Skin epidermis (tissue), 12 donors: ENCODE measurements around the gene MYOM1.

Experiments
- H3K27ac ChIP-seq, 21 experiments: fragments of 200-600 bp; sonication (generic) in 11 of 21; one replicate each; pipeline ENCODE4 v1.5.0; 2020; ENCODE audit warnings: mild to moderate bottlenecking in 3 of 21, inconsistent platforms in 2 of 21, moderate library complexity in 2 of 21
- H3K4me3 ChIP-seq, 7 experiments: fragments of 200-600 bp; sonication (generic) in 2 of 7; one replicate each; pipeline ENCODE4 v1.5.0; 2020; ENCODE audit warnings: inconsistent platforms in 2 of 7, mild to moderate bottlenecking in 2 of 7, moderate library complexity in 1 of 7

Gene MYOM1

GRCh38 chr18:3251249-3251962 lies 31.6 kb upstream of the MYOM1 start:
- peak overlapping the region in 5 of 21 experiments; percentile 33 to 58 (median 52) for H3K27ac ChIP-seq
- H3K4me3 ChIP-seq = no peak overlapping the region

- H3K4me3 ChIP-seq = peak overlapping the region in 2 of 7 experiments; percentile 94 to 99
- H3K27ac ChIP-seq = peak overlapping the region in 12 of 21 experiments; percentile 5 to 100 (median 56)
Measured at GRCh38 chr18:3250237-3251107, 30.7 kb upstream of the MYOM1 start.

DNA sequence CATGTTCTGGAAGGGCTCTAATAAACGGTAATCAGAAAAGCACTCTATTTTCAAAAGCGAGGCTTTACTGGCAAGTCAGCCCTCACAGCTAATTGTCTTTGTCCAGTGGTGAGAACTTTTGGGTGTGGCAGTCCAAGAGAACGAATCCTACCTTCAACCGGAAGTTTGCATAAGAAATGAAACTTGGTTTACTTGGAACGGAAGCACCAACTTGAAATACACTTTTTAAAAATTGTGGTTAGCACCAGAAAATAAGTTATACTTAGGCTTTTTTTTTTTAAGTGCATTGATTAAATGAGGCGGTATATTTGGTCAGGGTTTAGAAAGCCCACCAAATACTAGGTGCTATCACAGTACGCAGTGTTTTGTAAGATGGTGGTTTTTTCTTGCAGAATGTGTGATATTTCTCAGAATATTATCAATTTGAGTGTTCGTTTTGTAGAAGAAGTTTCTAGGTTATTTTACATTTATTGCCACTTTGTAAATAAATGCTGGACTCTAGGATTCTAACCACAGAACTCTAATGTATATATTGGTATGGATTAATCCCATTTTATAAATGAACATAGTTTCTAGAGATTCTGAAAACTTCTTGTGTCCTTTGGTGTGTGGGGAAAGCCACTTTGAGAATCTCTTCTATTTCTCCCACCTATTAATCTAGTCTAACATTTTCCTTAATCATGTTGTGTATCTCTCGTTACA lies 29.0 kb upstream of the MYOM1 start:
- Histone ChIP-seq H3K27ac (peak overlapping the region in 20 of 21 experiments; percentile 93 to 100 (median 98)), H3K4me3 (peak overlapping the region; percentile 64 to 99 (median 90))

DNA sequence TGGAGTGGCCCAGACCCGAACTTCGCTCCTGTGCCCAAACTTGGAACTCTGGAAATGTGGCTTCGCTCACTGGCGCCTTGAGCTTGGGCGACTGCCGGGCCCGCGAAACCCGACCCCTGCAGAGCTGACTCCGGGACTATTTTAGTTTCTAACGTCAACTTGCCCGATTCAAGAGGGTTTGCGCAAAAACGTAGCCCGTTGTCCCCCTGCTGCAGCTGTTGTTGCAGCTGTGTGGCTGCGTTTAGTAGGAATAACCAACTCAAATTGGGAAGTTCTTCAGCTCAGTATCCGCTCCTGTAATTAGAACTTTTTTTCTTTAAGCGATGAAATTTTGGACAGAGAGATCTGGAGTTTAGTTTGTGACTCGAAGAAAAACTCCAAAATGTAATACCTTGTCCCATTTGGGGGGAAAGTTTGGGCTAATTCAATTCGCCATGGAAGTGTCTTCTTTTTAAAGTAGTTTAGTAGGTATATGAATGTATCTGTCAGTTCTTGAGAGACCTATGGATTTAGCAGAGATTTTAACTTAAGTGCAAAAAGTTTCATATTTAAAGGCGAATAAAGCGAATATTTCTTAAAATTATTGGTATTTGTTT lies 28.4 kb upstream of the MYOM1 start:
- Histone ChIP-seq H3K27ac (peak overlapping the region; percentile 93 to 100 (median 98)), H3K4me3 (peak overlapping the region; percentile 64 to 99 (median 90))

DNA sequence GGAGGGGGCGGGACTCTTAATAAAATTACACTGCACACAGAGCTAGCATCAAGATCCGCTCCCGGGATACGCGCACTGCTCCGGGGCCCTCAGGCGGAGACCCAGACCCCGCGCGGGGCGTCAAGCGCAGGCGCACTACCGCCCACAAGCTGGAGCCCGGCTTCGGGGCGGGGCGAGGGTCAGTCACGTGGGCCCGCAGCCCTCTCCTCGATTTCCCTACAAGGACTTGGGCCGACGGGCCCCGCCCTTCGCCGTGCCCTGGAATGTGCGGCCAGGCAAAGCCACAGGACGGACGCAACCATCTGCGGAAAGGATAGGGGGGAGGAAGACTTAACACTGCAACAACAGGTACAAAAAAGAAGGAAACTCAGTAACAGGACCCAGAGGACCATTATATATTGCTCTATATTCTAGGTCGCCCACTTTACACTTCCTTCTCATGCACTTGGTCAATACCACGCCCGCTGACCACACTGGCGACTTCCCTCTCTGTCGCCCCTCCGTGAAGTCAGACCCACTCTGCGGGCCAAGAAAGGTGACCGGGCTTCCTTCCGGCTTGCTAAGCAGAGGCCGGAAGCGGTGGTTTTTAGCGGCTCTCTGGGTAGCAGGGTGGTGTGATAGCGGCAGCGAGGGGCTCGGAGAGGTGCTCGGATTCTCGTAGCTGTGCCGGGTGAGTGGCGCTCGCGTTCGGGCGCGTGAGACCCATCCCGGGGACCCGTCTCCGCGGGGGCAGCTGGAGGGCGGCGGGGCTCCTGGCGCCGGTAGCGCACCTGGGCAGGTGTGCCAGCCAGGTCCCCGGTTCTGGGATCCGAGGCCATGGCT lies 27.7 kb upstream of the MYOM1 start, which contains the start of gene MYL12A:
Gene MYL12A, plus strand, starts transcription at position 562 of the 822 bp plus-strand sequence. CDS start 5,447 bp downstream, outside the sequence.
- peak within 1 kb of the TSS; percentile 64 to 99 (median 90) for H3K4me3 ChIP-seq
- peak within 1 kb of the TSS; percentile 93 to 100 (median 98) for H3K27ac ChIP-seq

DNA sequence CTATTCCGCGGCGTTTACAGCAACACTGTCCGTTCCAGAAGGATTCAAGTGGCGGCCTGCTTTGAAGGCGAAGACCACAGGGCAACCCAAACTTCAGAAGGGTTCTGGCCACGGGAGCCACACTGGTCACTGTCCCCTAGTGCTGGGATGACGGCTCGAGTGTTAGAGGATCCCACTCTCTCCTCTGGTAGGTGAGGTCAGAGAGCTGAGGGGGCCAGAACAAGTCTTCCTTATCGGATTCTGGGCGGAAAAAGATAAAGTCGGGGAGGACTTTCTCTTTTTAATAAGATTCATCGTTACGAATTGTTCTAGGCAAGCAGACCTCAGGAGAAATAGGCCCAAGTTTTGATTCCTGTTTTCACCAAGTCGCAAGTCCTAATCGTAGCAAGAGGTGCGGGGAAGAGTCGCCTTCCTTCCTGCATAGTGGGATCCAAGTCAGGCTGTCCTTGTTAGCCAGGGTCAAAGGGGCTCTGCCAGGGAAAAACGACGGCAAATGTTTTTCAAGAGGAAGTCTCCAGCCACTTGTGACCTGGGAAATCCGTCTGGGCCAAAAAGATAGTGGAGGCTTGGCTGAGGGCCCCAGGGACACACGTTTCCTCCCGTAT lies 27.0 kb upstream of the MYOM1 start:
- H3K27ac ChIP-seq = peak overlapping the region; percentile 37 to 100 (median 98)
- peak overlapping the region; percentile 64 to 99 (median 90) for H3K4me3 ChIP-seq

DNA sequence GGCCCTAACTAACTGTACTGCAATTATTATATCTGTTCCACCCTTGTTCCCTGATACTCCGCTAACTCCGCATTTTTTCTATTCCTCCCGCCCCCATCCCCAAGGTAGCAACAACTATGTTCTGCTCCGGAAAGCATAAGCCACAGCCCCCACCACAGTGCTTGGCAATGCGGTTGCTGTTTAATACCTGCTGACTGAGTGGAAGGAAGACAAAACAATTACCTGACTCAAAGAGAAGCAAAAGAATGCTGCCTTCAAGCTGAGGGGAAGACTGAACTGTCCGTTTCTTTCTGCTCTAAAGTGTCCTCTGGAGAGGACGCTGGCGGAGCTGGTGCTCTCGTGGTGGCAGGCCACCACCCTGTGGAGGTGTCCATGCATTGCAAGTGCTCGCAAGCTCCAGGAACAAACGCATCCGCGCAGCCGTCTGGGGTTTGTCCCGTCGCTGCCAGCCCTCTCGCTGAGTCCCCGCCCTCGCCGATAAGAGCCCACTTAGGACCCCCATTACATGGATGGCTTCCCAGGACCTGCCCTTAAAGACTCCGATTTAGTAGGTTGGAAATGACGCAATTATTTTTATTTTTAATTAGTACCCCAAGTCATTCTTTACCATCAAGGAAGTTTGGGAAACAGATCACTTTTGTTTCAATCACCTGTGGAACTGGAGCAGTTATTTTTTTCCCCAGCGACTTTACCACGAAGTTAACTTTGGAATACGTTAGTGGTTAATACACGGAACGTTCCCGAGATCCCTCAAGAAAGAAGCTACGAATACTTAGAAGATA lies 26.3 kb upstream of the MYOM1 start:
- peak overlapping the region; percentile 37 to 100 (median 98) for H3K27ac ChIP-seq
- peak overlapping the region; percentile 64 to 99 (median 90) for H3K4me3 ChIP-seq

GRCh38 chr18:3245185-3245564 lies 25.4 kb upstream of the MYOM1 start:
- peak overlapping the region in 4 of 21 experiments; percentile 95 to 100 (median 98) for H3K27ac ChIP-seq
- peak overlapping the region in 1 of 7 experiments; percentile 94 for H3K4me3 ChIP-seq

GRCh38 chr18:3238742-3239141 lies 19.0 kb upstream of the MYOM1 start:
- H3K4me3 ChIP-seq = no peak overlapping the region
- no peak overlapping the region for H3K27ac ChIP-seq

GRCh38 chr18:3236470-3236869 lies 16.7 kb upstream of the MYOM1 start:
- no peak overlapping the region for H3K4me3 ChIP-seq
- no peak overlapping the region for H3K27ac ChIP-seq

DNA sequence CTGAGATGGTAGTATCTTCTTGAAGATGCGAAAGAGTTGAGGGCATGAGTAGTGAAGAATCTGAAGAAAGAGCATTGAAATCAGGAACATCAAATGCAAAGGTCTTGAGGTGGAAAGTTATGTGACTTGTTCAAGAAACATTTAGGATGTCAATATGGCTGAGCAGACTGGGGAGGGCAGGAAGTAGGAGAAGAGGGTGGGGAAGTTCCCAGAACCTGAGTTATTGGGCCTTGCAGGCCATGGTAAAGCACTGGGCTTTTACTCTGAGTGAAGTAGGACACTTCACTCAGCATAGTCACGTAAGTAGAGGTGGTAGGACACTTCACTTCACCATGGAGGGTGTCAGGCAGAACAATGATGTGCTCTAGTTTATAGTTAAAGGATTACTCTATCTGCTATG lies 16.1 kb upstream of the MYOM1 start:
- H3K27ac ChIP-seq = no peak overlapping the region
- H3K4me3 ChIP-seq = no peak overlapping the region

DNA sequence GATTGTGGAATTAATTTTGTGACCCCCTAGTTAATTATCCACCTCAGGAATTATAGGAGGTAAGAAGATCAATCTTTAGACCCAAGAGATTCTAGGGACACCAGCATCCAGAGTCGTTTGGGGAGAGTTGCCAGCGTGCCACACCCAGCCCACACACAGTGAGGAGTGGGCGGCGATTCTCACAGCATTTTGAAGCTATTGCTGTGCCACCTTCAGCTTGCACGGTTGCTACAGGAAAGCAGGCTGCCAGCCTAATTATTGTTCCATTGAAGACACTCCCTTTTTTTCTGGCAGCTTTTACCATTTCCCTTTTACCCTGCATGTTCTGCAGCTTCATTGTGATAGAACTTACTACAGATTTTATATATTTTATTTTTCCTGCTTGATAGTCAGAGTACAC lies 14.7 kb upstream of the MYOM1 start:
- Histone ChIP-seq H3K4me3 (no peak overlapping the region), H3K27ac (no peak overlapping the region)

DNA sequence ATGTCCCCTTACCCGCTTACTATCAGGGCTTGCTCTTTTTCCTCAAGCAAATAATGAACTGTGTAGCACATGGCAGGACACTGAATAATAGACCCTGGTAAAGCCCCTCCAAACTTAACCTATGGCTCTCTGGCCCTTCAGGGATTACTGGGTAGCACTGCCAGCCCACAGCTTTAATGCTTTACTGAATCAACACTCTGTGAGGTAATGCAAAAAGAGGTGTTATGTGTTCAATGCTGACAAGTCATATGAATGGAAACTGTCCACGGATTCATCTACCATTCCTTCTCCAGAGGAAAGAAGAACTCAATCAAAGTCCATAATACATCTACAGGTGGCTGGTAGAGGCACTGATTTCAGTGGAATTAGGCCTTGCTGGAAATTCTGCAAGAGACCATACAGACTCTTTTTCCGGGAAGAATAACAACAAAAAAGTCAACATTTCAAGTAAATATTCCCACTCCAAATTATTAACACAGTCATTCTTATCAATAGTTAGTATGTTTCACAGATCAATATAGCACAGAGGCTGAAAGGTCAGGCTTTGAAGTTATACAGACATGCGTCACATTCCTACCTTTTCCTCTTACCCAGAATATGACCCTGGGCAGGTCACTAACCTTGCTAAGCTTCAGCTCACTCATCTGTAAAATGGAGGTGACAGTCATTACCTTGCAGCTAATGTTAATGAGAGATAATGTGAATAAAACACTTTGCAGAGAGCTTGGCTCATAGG lies 13.8 kb upstream of the MYOM1 start:
- Histone ChIP-seq H3K27ac (no peak overlapping the region), H3K4me3 (no peak overlapping the region)

DNA sequence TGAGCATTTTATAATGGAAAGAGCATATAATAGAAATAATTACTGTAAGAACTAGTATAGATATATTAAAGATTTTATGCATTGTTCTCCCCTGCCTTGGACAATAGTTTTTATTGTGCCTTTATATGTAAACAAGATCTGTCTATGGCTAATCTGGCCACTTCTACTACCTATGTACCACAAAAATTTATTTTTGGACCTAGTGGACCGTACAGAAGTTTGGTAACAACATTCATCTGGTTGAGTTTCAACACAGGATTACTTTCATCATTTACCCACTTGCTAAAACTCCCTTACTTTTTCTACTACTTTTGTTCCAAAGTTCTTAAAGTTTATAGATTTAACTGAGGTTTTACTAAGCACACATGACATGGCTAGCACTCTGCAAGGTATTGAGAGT lies 13.2 kb upstream of the MYOM1 start:
- no peak overlapping the region for H3K27ac ChIP-seq
- H3K4me3 ChIP-seq = no peak overlapping the region

DNA sequence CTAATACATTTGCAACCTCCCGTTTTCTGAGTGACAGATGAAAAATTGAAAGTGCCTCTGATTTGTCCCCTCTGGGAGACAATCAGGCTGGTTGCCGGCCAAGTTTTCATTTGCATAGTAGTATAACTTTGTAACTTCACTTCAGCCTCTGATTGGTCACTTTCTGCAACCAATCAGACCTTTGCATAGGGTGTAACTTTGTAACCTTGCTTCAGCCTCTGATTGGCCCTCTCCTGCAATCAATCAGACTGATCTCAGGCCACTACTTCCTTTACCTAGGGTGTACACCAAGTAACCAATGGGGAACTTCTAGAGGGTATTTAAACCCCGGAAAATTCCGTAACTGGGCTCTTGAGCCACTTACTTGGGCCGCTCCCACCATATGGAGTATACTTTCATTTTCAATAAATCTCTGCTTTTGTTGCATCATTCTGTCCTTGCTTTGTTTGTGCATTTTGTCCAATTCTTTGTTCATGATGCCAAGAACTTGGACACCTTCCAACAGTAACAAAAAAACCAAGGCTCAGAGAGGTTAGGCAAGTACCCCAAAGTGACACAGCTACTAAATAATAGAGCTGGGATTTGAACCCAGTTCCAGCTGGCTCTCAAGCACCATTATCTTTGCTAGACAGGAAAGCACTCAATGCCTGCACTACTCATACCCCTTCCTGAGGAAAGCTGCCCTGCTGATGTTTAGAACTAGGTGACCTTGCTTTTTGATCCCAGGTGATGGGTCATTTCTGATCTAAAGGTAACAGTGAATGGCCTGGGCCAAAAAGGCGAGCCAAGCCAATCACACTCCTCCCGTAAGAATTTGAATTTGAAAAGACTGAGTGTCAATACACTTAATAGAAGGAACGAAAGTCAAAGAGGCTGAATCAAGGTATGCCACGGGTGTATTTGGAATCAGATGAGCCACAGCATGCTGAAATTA lies 10.9 kb upstream of the MYOM1 start:
- Histone ChIP-seq H3K4me3 (no peak overlapping the region), H3K27ac (no peak overlapping the region)

DNA sequence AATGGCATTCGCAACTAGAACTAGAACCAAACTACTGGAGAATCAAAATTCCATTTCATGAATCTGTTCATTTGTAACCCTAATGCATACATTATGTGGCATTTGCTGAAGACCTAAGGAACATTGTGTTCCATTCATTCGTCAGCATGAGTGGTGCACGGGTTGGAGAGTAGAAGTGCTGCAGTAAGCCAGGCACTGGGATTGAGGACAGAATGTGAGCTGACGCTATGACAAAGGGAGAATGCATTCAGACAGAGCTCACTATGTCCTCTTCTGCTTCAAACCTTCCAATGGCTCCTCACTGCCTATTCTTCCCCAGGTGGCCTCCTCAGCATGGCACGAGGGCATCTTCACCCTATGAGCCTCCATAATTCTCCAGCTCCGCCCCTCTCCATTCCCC lies 6.3 kb upstream of the MYOM1 start:
- H3K27ac ChIP-seq = no peak overlapping the region
- H3K4me3 ChIP-seq = no peak overlapping the region
